NB4 (cell line): Measurements from ENCODE around the gene PLPP3.

Experiments used
- POLR2A ChIP-seq: IDR thresholded peaks from 2 replicates; pipeline ENCODE4 v1.6.1; 2011; ENCODE audit warnings: mild to moderate bottlenecking; ENCODE audit not compliant: insufficient read length; ENCODE audit errors: extremely low read depth
- TF ChIP-seq, protein P1 (sequence below): IDR thresholded peaks from one replicate; pipeline ENCODE4 v1.5.1; 2012; ENCODE audit warnings: low read depth, low read length

DNA sequence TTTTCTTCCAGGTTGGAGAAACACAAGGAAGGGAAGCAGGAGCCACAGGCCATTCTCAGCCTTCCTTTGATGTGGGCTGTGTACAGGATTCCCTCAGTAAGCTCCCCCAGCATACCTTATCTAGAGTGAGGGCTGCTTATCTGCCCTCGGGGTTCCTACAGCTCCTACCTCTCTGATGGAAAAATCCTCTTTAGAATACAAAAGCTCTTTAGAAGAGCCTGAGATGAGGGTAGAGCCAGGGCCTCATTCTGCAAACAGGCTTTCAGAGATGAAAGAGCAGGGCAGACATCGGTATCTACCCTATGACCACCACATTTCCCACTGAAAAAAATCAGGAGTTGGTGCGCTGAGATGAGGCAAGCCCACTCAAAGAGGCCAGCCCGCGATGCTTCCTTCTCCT, 85.1 kb downstream of the PLPP3 start:
- TF ChIP-seq, protein P1, sequence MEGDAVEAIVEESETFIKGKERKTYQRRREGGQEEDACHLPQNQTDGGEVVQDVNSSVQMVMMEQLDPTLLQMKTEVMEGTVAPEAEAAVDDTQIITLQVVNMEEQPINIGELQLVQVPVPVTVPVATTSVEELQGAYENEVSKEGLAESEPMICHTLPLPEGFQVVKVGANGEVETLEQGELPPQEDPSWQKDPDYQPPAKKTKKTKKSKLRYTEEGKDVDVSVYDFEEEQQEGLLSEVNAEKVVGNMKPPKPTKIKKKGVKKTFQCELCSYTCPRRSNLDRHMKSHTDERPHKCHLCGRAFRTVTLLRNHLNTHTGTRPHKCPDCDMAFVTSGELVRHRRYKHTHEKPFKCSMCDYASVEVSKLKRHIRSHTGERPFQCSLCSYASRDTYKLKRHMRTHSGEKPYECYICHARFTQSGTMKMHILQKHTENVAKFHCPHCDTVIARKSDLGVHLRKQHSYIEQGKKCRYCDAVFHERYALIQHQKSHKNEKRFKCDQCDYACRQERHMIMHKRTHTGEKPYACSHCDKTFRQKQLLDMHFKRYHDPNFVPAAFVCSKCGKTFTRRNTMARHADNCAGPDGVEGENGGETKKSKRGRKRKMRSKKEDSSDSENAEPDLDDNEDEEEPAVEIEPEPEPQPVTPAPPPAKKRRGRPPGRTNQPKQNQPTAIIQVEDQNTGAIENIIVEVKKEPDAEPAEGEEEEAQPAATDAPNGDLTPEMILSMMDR: no peak
- no peak for TF ChIP-seq POLR2A
